ENCODE results near the gene IRAK2.

IRAK2 gene

DNA sequence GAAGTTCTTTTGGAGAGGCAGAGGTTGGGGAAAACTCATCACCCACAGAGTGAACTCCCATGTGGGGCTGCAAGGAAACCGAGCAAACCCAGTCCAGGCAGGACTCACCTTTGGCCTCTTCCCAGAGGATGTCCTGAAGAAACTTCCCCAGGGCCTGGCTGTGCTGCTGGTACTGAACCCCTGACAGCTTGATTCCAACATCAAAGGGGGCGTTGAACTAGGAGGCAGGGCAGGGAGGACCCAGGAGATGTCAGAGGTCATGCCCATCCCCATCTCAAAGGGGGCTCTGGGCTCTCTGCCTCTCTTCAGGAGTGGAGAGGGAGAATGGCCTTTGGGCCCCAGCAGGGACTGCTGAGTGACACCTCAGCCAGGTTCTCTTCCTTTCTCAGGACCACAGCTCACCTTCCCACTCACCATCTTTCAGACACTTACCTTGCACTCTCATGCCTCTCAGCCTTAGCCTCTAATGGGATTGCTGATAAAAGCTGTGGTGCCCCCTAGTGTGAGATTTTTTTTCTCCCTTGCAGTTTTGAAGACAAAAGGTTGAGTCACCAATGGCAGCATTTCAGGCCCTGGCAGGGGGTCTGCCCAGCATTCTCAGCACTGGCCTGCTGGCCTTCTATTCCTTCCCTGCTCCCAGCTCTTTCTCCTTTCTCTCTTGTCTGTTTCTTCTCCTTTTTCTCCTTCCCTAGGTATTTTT, 122.0 kb downstream of the IRAK2 start:
- DNase-seq: peak; percentile 81

DNA sequence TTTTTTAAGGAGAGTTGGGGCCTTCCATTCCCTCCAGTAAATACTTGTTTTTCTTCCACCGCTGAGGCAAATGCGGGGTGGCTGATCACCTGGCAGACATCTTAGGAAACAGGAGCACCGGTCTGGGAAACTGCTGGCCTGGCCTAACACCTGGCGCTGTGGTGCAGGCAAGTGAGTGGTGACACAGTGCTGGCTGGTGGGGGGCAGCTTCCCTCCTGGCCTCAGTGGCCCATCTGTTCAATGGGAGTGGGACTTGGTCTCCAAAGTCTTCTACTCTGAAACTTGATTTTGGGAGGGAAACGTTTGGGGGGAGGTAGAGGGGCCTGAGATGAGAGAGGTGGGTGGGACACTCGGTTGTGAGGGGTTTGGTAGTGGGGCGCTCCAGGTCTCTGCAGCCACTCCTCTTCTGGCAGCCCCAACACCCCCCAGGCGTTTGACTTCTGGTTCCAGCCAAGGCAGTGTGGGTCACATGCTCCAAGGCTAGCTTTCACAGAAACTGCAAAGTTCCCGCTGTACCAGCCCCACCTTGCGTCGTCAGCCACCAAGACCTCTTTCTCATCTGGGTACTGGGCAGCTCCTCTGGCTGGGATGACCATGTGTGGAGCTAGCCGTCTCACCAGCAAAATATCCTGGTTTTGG, 123.3 kb downstream of the IRAK2 start:
- DNase-seq: no peak

DNA sequence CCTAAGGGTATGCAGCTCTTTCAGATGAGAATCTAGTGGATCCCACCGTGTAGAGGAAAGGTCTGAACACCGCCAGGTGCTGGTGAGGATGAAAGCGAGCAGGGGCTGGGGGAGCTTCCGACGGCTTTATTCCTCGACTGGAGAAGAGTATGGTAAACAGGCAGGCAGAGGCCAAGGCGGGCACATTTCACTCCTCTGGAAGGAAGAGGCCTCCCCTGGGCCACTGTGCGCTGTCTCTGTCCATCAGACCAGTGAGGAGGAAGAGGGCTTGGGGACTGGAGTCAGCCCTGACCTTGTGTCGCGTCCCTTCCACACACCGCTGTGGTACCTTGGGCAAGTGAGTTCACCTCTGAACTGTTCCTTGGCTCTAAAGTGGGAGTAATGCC, 123.8 kb downstream of the IRAK2 start:
- no peak for DNase-seq

DNA sequence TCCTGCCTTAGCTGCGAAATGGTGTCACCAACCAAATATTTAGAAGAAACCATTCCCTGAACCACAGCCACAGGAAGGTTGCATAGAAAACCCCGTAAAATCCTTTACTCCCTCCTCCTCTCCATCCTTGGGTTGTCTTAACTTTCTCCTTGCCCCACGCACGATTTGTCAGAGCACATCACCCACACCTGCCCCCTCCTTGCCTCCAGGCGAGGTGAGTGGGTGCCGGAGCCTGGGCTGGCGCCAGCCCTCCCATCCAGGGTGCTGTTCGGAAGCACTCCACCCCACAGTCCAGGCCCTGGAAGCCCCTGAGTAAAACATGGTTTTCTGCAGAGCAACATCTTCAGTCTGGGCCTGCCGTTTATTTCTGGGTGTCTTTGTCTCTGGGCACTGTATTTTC, 124.4 kb downstream of the IRAK2 start:
- DNase-seq: no peak

DNA sequence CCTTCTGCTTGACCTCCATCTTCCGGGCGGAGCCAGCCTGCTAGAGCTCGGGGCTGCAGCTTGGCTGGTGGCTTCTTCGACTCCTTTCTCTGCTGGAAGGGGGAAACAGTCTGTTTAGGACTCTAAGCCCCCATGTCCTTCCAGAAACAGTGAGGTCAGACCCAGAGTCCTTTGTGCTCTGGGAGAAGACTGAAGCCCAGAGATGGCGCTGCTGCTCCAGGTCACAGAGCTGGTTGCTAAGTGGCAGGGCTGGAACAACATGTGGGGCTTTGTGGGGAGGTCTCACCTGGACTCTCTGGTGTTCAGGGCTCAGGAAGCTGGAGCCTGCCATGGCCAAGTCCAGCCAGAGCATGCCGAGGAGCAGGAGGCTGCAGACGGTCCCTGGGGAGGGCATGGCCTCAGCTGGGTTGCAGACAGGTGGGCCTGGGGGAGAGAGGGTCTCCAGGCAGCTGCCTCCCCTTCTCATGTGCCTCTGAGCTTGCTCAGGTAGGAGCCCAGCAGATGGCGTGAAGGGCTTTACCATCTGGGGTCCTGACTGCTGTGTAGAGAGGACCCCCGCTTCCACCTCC, 125.2 kb downstream of the IRAK2 start:
- no peak for DNase-seq

DNA sequence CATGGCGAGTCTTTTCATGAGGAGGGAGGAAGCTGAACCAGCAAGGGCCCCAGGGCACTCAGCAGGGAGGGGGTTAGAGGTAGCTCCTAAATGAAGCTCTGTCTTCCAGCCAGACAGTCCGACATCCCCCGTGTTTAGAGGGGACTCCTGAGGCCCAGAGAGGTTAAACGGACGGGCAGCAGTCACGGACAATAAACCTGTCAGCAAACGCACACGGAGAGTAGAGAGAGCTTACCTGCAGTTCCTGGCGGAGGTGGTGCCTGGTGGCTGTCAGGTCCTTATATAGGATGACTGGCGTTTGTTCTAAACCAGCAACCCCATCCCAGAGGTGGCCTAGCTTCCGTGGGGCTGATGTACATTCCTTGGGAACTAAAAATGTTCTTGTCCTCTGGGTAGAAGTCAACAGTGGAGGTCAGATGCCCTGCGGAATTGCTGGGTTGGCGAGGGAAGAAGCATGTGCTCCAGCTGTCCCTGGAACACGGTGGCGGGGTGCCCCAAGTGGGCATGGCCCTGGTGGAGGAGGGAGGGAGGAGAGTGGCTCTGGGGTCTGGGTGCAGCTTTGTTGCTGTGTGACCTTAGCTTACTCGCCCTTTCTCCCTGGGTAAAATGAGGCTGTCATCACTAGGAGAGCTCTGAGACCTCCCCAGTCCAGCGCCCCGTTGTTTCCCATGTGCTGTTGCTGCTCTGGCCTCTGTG, 125.9 kb downstream of the IRAK2 start:
- no peak for DNase-seq

DNA sequence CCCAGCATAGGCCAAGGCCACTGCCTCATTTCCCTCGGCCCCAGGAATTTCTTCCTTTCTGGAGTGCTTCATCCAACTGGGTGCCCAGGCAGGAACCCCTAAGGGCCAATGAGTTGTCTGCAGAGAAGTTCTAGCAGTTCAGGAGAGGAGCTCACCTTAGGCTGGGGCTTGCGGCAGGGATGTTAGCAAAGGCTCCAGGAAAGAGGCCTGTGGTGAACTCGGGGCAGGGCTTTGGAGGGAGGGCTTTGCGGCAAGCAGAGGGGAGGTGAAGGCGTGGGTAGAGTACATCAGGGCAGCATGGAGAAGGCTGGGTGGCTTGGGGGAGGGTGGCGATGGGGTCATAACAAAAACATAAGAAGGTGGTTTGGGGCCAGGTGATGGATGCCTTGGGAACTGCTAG, 126.9 kb downstream of the IRAK2 start:
- DNase-seq: no peak

DNA sequence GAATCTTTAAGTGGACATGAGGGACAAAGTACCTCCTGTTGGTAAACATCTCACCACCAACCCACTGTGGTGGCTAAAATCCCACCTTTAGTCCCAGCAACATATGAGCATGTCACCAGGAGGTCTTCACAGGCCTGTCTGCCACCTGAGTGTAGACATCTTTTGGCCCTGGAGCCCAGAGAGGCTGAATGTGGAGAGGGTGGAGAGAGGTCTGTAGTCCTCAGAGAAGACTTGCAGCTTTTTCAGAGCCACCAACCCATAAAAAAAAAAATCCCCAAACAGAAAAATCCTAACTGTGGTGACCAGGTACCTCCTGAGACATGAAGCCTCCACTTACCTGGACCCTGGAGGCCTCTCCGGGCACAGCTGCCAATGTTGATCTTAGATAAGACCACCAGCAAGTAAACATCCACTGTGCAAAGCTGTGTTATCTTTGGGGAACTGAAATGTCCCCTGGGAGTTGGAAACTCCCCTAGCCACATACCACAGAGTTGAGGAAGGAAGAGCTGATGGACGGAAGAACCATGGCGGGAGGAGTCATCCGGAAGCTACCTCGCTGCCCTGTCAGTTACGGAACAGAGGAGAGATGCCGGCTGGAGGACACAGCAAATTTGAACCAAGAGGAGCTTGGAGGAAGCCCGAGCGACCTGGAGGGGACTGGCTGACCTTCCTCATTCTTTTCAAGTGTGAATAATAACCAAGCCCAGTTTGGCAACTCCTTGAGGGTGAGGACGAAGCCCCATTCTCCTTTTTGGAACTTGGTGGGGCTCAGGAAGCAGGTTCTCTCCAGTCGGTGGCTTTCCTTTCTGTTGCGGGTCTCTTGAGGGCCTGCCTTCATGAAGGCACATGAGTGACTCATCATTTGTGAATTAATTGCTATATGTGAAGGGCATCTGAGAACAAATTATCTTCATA, 128.0 kb downstream of the IRAK2 start, which contains the start of gene GHRL:
TSS of gene GHRL (minus strand) at position 443 of the 915 bp plus-strand sequence. CDS start 2,767 bp downstream, outside the sequence.
- DNase-seq: no peak

Measured in eye (tissue), 1 donor.